Suppressor macrophage treated with lipopolysaccharide for 4 hours (primary cell): ENCODE data around the gene ULK2.
"Not testable (repeated sequence)": the region's sequence is repeated elsewhere in the genome, so short reads cannot be mapped to it uniquely, and the experiment has no call there.

Source experiments
- DNase-seq: peaks from one replicate; pipeline ENCODE4 v3.0.0-alpha.2; 2020

ULK2 gene

GRCh38 chr17:19867329-19868078, at the start of gene ULK2:
Gene ULK2 (minus strand): TSS chr17:19867936. CDS start chr17:19867417, 519 bp downstream.
- peak; percentile 82 for DNase-seq

- DNase-seq, result no peak
Observed at GRCh38 chr17:19915245-19915978, 47.7 kb upstream of the ULK2 start.

- DNase-seq, result no peak
Observed at GRCh38 chr17:19911033-19911432, 43.3 kb upstream of the ULK2 start.

GRCh38 chr17:19909139-19909538, 41.4 kb upstream of the ULK2 start:
- DNase-seq, result no peak

- peak; percentile 16 for DNase-seq
Observed at GRCh38 chr17:19905502-19905901, 37.8 kb upstream of the ULK2 start.

GRCh38 chr17:19904924-19905323, 37.2 kb upstream of the ULK2 start:
- DNase-seq, result peak; percentile 73

- DNase-seq, result no peak
Observed at GRCh38 chr17:19904412-19904811, 36.7 kb upstream of the ULK2 start.

- DNase-seq, result no peak
Observed at GRCh38 chr17:19900809-19901208, 33.1 kb upstream of the ULK2 start.

GRCh38 chr17:19897903-19898302, 30.2 kb upstream of the ULK2 start:
- no peak for DNase-seq

GRCh38 chr17:19897090-19897837, 29.5 kb upstream of the ULK2 start:
- no peak for DNase-seq

GRCh38 chr17:19896679-19897078, 28.9 kb upstream of the ULK2 start:
- no peak for DNase-seq

- DNase-seq, result not testable (repeated sequence)
Observed at GRCh38 chr17:19890554-19890953, 22.8 kb upstream of the ULK2 start.

GRCh38 chr17:19890001-19890400, 22.3 kb upstream of the ULK2 start:
- not testable (repeated sequence) for DNase-seq

- DNase-seq, result no peak
Observed at GRCh38 chr17:19886116-19886515, 18.4 kb upstream of the ULK2 start.

- DNase-seq, result no peak
Observed at GRCh38 chr17:19883537-19884215, 15.9 kb upstream of the ULK2 start.

GRCh38 chr17:19880393-19880792, 12.7 kb upstream of the ULK2 start:
- no peak for DNase-seq

- no peak for DNase-seq
Observed at GRCh38 chr17:19877364-19877945, 9.7 kb upstream of the ULK2 start.

- peak; percentile 87 for DNase-seq
Observed at GRCh38 chr17:19876529-19877161, 8.9 kb upstream of the ULK2 start.

GRCh38 chr17:19874256-19874655, 6.5 kb upstream of the ULK2 start:
- no peak for DNase-seq

GRCh38 chr17:19873346-19873745, 5.6 kb upstream of the ULK2 start:
- peak; percentile 22 for DNase-seq

GRCh38 chr17:19868079-19868395, 301 bp upstream of the ULK2 start:
- no peak for DNase-seq

- peak; percentile 60 for DNase-seq
Observed at GRCh38 chr17:19867079-19867328, 732 bp downstream of the ULK2 start.

GRCh38 chr17:19865021-19865420, 2.7 kb downstream of the ULK2 start:
- DNase-seq, result peak; percentile 68
